ENCODE results near the gene LRRC32.
A peak's percentile ranks its signal among the peaks of the same experiment; 100 is the strongest.

- no peak for TF ChIP-seq NANOG (IDR thresholded peaks at IDR 0.05; ENCODE audit: borderline replicate concordance)
- peak; percentile 82 to 88 for TF ChIP-seq CTCF (conservative IDR thresholded peaks at IDR 0.05; ENCODE audit: low read depth in 2 of 2)
- TF ChIP-seq EZH2phosphoT487 (IDR thresholded peaks at IDR 0.05; ENCODE audit: unreplicated experiment): no peak
- no peak for TF ChIP-seq POLR2AphosphoS5 (IDR thresholded peaks at IDR 0.05; ENCODE audit: low read depth)
- no peak for TF ChIP-seq REST (IDR thresholded peaks at IDR 0.05; ENCODE audit: unreplicated experiment)
- no peak for TF ChIP-seq CREB1 (CRISPR knock-in tag; IDR thresholded peaks at IDR 0.05; ENCODE audit: low read depth)
- no peak for TF ChIP-seq EZH2 (IDR thresholded peaks at IDR 0.05; ENCODE audit: low read depth, unreplicated experiment)
- TF ChIP-seq JUNB (IDR thresholded peaks at IDR 0.05; ENCODE audit: unreplicated experiment): no peak
Observed at GRCh38 chr11:76698321-76699043, 27.9 kb upstream of the LRRC32 start.
